Coronary artery (tissue), 2 donors: Measurements from ENCODE around the gene PHF2.

Experiments used
- DNase-seq: peaks from one replicate; pipeline ENCODE4 v3.0.0-alpha.2; 2017; ENCODE audit warnings: low spot score
- H3K27ac ChIP-seq, 2 donors: fragments of 200-600 bp; sonication (generic); one replicate each; pipeline ENCODE4 v1.5.1; 2016 to 2019
- H3K4me3 ChIP-seq: fragments of 200-600 bp; sonication (generic); 2 replicates; pipeline ENCODE4 v1.5.1; 2016; ENCODE audit warnings: mild to moderate bottlenecking, moderate library complexity
- TF ChIP-seq, protein P1 (sequence below): fragments of 200-600 bp; sonication (generic); IDR thresholded peaks from one replicate; pipeline ENCODE4 v1.5.1; 2019; ENCODE audit warnings: antibody characterized with exemption

PHF2 gene

DNA sequence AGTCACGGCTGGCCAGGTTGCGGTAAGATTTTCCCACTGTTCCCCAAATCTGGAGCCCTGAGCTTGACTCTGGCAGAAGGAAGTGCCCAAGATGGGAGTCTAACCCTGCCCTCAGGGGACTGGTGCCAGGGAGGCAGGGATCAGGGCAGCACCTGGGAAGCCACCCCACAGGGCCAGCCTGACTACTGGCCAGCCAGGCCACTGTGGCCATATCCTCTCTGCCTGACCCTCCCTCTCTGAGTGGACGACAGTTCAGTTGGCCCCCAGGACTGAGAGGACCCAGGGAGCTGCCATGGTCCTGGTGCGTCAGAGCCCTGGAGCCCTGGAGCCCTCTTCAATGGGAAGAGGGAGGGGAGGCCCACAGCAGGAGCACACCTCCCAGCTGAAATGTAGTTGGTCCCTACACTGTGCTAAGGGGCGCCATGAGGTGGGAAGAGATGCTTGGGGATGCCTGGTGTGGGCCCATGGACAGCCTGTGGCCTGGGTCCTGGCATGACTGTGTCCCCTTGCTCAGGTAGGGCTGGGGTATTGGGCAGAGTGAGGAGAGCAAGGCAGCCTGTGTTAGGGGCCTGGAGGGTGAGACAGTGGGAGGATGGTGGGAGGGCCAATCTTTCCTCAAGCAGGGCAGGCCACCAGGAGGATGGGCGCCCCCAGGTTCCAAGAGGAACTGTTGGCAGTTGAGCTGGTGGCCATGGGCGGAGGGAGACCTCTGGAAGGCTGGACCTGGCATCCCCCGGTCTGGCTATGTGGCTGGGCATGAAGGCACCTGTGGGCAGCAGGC lies 81.1 kb downstream of the PHF2 start:
- H3K27ac ChIP-seq, result no peak overlapping the region
- no peak overlapping the region for H3K4me3 ChIP-seq
- TF ChIP-seq, protein P1, sequence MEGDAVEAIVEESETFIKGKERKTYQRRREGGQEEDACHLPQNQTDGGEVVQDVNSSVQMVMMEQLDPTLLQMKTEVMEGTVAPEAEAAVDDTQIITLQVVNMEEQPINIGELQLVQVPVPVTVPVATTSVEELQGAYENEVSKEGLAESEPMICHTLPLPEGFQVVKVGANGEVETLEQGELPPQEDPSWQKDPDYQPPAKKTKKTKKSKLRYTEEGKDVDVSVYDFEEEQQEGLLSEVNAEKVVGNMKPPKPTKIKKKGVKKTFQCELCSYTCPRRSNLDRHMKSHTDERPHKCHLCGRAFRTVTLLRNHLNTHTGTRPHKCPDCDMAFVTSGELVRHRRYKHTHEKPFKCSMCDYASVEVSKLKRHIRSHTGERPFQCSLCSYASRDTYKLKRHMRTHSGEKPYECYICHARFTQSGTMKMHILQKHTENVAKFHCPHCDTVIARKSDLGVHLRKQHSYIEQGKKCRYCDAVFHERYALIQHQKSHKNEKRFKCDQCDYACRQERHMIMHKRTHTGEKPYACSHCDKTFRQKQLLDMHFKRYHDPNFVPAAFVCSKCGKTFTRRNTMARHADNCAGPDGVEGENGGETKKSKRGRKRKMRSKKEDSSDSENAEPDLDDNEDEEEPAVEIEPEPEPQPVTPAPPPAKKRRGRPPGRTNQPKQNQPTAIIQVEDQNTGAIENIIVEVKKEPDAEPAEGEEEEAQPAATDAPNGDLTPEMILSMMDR, result no peak
- DNase-seq, result peak; percentile 54

DNA sequence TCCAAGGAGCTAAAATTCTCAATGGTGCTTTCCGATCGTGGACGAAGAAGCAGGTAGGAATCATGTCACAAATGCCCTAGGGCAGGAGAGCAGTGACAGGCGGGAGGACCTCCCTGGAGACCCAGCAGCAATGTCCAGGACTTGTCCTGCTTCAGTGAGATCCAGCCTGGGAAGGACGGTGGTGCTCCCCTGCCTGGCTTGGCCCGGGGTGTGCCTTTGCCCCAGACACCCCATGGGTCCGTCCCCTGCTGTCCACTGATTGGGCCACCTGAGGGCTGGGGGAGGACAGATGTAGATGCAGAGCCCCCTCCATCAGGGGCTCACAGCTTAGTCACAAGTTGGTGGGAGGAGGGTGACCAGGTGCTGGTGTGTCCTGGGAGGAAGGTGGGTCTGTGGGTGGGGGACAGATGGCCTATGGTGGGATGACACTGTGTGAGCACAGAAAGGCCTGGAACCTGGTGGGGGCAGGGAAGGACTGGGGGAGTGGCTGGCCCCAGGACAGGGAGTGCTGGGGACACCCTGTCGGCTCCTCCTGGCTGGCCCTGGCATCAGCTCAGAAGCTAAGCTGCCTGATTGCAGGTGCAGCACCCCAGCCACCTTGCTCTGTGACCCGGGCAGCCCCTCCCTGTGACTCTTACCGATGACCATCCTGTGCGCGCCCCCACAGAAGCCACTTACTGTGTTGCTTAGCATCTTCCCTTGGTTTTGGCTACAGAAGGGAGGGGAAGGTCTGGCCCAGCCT lies 82.0 kb downstream of the PHF2 start:
- Histone ChIP-seq H3K27ac (no peak overlapping the region), H3K4me3 (no peak overlapping the region)
- peak; percentile 50 for DNase-seq
- TF ChIP-seq, protein P1, result no peak

DNA sequence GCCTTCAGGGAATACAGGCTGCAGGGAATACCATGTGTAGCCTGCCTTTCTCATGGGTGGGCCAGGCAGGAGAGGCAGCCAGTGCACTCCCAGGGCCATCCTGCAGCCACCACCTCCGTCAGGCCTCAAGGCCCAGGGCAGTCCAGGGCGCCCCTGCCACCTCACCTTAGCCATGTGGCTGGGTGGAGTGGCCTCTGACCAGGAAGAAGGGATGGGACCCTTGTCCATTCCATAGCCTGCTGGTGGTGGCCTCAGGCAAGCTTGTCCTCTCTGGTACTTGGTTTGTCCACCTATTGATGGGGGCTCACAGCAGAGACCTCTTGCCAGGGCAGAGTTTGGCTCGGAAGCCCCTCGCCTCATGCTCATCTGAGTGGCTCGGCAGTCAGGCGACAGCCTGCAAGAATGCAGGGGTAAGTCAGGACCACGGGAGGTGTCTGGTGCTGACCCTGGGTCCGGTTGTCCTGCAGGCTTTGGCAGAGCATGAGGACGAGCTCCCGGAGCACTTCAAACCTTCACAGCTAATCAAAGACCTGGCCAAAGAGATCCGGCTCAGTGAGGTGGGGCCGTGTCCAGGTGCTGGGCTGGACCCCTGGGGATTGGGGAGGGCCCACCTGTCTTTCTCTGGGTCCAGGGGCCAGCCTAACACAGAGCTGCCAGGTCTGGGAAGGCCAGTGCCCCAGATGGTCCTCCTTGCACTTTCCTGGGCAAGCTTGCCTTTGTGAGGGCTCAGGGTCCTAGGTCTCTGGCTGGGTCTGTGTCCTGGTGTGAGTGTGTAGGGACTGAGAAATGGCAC lies 82.9 kb downstream of the PHF2 start:
- DNase-seq, result peak; percentile 47
- H3K4me3 ChIP-seq, result no peak overlapping the region
- no peak overlapping the region for H3K27ac ChIP-seq
- TF ChIP-seq, protein P1, result no peak

DNA sequence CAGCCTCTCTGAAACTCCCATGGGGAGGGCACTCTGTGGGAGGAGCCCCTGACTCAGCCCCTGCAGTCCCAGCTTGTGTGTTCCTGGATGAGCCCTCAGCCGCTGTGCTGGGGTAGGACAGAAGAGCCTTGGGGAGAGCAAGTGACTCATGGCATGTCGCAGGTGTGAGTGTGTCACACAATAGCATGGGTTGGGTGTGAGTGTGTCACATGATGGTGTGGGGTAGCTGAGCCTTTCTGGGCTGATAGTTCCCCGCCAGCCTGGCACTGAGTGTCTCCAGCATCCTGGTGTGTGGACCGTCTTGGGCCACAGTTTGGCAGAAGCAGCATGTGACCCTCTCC lies 83.4 kb downstream of the PHF2 start:
- TF ChIP-seq, protein P1, result no peak
- Histone ChIP-seq H3K27ac (no peak overlapping the region), H3K4me3 (no peak overlapping the region)
- DNase-seq, result no peak

DNA sequence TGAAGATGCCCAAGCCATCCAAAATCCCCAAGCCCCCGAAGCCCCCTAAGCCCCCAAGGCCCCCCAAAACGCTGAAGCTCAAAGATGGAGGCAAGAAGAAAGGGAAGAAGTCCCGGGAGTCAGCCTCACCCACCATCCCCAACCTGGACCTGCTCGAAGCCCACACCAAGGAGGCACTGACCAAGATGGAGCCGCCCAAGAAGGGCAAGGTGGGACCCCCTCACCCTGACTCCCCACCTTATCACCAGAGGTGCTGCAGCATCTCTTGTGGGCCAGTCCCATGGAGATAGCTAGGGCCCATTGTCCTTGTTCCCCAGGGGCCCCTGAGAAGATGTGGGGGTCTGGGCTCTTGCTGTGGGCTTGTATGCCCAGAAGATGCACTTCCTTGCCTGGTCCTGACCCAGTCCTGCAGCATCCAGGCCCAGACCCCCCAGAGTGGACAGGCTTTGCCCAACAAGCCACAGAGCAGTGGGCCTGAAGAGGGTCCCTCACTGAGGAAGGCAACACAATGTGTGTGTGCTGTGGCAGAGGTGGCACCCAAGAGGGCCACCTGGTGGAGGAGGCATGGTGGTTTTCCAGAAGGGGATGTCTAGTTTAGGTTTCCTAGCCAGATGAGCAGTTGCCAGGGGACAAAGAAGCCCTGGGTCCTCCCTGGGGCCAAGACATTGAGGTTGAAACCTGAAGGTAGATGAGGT lies 84.1 kb downstream of the PHF2 start:
- no peak overlapping the region for H3K4me3 ChIP-seq
- DNase-seq, result no peak
- no peak overlapping the region for H3K27ac ChIP-seq
- TF ChIP-seq, protein P1, result no peak

DNA sequence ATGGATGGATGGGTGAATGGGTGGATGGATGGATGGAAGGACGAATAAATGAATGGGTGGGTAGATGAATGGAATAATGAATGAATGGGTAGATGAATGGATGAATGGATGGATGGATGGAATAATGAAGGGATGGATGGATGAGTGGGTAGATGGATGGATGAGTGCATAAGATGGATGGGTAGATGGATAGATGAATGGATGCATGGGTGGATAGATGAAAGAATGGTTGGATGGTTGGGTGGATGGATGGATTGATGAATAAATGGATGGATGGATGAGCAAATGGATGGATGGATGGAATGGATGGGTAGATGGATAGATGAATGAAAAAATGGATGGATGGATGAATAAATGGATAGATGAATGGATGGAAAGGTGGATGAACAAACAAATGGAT lies 85.2 kb downstream of the PHF2 start:
- DNase-seq, result no peak
- TF ChIP-seq, protein P1, result no peak
- H3K27ac ChIP-seq, result no peak overlapping the region

More for the DNA sequence above, 85.2 kb downstream of the PHF2 start:
- H3K4me3 ChIP-seq, result no peak overlapping the region
